Tibial artery (tissue), 4 donors: ENCODE results near the gene ATP8B1.

ENCODE experiments used
- DNase-seq, 2 donors: peaks; one replicate each; pipeline ENCODE4 v3.0.0-alpha.2; 2019
- H3K27ac ChIP-seq, 2 donors: fragments of 200-600 bp; sonication (generic) in 1 of 2; 1 replicate in 1 of 2; 2 replicates in 1 of 2; pipeline ENCODE4 v1.5.1; 2018 to 2019; ENCODE audit warnings: mild to moderate bottlenecking in 1 of 2
- H3K27me3 ChIP-seq, 2 donors: fragments of 200-600 bp; sonication (generic) in 1 of 2; one replicate each; pipeline versions ENCODE4 v1.5.1 to v1.6.0; 2016 to 2019
- H3K36me3 ChIP-seq, 3 donors: fragments of 200-600 bp; sonication (generic) in 2 of 3; one replicate each; pipeline ENCODE4 v1.5.1; 2016 to 2019; ENCODE audit warnings: mild to moderate bottlenecking in 2 of 3
- H3K4me1 ChIP-seq, 4 donors: fragments of 200-600 bp; sonication (generic) in 2 of 4; 1 replicate in 3 of 4; 2 replicates in 1 of 4; pipeline ENCODE4 v1.5.1; 2016 to 2019
- H3K4me3 ChIP-seq, 2 donors: fragments of 200-600 bp; sonication (generic) in 1 of 2; 1 replicate in 1 of 2; 2 replicates in 1 of 2; pipeline ENCODE4 v1.5.1; 2018 to 2019; ENCODE audit warnings: mild to moderate bottlenecking in 2 of 2
- H3K9me3 ChIP-seq, 3 donors: fragments of 200-600 bp; sonication (generic) in 1 of 3; one replicate each; pipeline ENCODE4 v1.5.1; 2016 to 2019
- intact Hi-C: fragments of 100-400 bp; cut with DNase I; formaldehyde crosslinking; loops from one replicate; pipeline ENCODE4 v1.15.0; 2023; ENCODE audit warnings: low total_unique reads
- TF ChIP-seq, protein P1 (sequence below), 2 experiments: fragments of 200-600 bp in 1 of 2; fragments of 450-650 bp in 1 of 2; IDR thresholded peaks; one replicate each; pipeline ENCODE4 v1.5.1; 2017 to 2019; ENCODE audit warnings: antibody characterized with exemption in 2 of 2, mild to moderate bottlenecking in 1 of 2, moderate library complexity in 1 of 2

The ATP8B1 gene

DNA sequence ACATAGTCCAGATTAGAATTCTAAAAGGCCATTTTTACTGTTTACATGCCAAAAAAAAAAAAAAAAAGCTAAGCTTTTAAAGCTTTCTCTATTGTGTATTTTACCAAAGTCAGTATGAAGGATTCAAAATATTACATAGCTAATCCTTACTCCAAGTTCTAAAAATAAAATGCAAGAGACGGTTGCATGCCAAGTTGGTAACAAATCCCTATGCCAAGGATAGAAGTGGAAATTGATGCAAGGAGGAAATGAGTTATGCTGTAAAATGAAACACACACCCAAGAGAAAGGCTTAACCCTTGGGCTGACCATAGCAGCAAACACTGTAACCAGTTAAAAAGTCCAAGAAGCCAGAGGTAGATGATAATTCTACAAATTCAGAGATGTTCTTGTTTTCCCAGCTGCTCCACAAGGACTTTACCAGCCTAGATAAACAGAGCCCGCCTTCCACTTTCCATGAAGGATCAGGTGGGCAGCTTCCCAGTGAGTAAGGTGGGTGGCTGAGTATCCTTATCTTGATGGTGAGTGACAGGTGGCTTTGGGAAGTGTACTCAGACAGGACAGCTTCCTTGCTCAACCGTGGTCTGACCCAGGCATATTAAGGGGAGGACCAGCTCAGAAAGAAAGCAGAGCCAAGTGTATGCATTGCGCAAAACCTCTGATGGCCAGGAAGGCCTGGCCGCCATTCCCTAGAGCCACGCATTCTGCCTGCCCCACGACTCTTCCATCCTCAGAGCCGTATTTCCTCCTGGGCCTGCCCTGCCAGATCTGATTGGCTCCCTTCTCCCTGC is 34.4 kb downstream of the ATP8B1 start:
- Histone ChIP-seq H3K27ac (peak overlapping the region; percentile 72 to 74), H3K27me3 (no peaks in the 10 kb centered on the region), H3K9me3 (no peaks in the 10 kb centered on the region), H3K4me3 (no peak overlapping the region), H3K4me1 (peaks cover 0 to 77% (median 44%) of the 10 kb centered on the region in 4 donors), H3K36me3 (no peaks in the 10 kb centered on the region)
- DNase-seq = no peak
- intact Hi-C loops = no loop called here
- TF ChIP-seq, protein P1, sequence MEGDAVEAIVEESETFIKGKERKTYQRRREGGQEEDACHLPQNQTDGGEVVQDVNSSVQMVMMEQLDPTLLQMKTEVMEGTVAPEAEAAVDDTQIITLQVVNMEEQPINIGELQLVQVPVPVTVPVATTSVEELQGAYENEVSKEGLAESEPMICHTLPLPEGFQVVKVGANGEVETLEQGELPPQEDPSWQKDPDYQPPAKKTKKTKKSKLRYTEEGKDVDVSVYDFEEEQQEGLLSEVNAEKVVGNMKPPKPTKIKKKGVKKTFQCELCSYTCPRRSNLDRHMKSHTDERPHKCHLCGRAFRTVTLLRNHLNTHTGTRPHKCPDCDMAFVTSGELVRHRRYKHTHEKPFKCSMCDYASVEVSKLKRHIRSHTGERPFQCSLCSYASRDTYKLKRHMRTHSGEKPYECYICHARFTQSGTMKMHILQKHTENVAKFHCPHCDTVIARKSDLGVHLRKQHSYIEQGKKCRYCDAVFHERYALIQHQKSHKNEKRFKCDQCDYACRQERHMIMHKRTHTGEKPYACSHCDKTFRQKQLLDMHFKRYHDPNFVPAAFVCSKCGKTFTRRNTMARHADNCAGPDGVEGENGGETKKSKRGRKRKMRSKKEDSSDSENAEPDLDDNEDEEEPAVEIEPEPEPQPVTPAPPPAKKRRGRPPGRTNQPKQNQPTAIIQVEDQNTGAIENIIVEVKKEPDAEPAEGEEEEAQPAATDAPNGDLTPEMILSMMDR (IDR thresholded peaks at IDR 0.05) = no peak

DNA sequence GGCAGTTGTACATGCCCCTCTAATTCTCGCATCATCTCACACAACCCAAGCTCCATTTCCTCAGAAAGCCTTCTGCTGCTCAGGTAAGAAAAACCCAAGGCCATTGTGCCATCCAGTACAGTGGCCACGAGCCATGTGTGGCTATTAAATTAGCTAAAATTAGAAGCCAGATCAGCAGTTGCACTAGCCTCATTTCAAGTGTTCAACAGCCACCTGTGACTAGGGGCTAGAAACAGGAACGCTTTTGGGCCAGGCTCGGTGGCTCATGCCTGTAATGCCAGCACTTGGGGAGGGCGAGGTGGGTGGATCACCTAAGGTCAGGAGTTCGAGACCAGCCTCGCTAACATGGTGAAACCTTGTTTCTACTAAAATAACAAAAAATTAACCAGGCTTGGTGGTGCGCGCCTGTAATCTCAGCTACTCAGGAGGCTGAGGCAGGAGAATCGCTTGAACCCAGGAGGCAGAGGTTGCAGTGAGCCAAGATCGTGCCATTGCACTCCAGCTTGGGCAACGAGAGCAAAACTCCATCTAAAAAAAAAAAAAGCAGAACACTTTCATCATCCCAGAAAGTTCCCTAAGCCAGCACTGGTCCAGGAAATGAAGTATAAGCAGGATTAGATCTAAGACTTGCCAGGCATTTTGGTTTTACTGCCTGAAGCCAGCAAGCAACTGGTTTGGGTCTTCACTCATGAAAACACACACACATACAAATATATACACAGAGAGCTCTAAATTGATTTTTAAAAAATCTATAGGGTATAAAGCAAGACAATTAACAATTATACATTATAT is 35.7 kb downstream of the ATP8B1 start:
- H3K9me3 ChIP-seq = no peaks in the 10 kb centered on the region
- no peak for DNase-seq
- TF ChIP-seq, protein P1 (IDR thresholded peaks at IDR 0.05) = no peak
- peak overlapping the region; percentile 66 to 74 for H3K27ac ChIP-seq
- H3K4me3 ChIP-seq = no peak overlapping the region
- intact Hi-C loops = no loop called here
- H3K4me1 ChIP-seq = peaks cover 0 to 65% (median 41%) of the 10 kb centered on the region in 4 donors
- H3K36me3 ChIP-seq = no peaks in the 10 kb centered on the region
- H3K27me3 ChIP-seq = no peaks in the 10 kb centered on the region

DNA sequence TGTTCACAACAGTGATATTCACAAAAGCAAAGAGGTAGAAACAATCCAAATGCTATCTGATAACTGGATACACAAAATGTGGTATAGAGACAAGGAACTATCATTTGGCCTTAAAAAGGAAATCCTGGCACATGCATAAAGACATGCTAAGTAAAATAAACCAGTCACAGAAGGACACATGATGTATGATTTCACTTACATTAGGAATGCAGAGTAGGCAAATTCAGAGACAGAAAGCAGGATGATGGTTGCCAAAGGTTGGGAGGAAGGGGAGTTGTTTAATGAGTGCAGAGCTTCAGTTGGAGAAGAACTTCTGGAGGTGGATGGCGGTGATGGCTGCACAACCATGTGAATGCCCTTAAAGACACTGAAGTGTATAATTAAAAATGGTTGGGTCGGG is 38.1 kb downstream of the ATP8B1 start:
- intact Hi-C loops = no loop called here
- H3K4me1 ChIP-seq = peaks cover 0 to 47% (median 28%) of the 10 kb centered on the region in 4 donors
- H3K9me3 ChIP-seq = no peaks in the 10 kb centered on the region
- H3K27me3 ChIP-seq = no peaks in the 10 kb centered on the region
- DNase-seq = no peak
- TF ChIP-seq, protein P1 (IDR thresholded peaks at IDR 0.05) = no peak
- peaks cover 0 to 10% (median 4%) of the 10 kb centered on the region in 3 donors for H3K36me3 ChIP-seq
- no peak overlapping the region for H3K4me3 ChIP-seq
- H3K27ac ChIP-seq = no peak overlapping the region

DNA sequence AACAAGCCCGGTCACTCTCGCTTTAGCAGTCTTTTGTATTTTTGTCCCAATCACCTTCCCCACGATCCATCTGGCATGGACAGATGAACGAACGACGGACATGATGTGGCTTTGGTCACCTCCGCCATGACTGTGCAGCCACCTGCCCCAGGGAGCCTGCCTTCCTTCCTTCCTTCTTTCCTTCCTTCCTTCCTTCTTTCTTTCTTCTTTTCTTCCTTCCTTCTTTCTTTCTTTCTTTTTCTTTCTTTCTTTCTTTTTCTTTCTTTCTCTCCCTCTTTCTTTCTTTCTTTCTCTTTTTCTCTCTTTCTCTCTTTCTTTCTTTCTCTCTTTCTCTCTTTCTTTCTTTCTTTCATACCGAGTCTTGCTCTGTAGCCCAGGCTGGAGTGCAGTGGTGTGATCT is 39.0 kb downstream of the ATP8B1 start:
- Histone ChIP-seq H3K4me1 (peaks cover 0 to 42% (median 22%) of the 10 kb centered on the region in 4 donors), H3K27ac (no peak overlapping the region), H3K4me3 (no peak overlapping the region), H3K36me3 (peaks cover 0 to 10% (median 4%) of the 10 kb centered on the region in 3 donors), H3K9me3 (no peaks in the 10 kb centered on the region), H3K27me3 (no peaks in the 10 kb centered on the region)
- no peak for DNase-seq
- TF ChIP-seq, protein P1 (IDR thresholded peaks at IDR 0.05) = no peak
- intact Hi-C loops = no loop called here

DNA sequence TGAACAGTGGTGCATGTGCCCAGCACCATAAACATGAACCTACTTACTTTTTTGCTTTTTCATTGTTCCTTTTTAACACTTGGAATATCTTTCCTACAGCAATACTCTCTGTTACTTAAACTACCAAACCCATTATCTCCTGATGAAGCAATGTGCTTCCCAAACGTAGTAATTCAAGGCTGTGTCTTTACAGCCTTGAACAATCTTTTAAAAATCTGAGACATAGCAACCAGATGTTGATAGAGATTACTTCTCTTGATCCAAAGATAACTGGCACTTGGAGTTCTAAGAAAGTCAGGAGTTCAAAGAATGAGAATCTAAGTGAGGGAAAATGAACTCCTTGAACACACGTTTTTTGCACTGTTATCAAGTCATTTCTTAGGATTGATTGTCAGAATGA is 40.4 kb downstream of the ATP8B1 start:
- DNase-seq = no peak
- Histone ChIP-seq H3K4me1 (peaks cover 0 to 28% (median 13%) of the 10 kb centered on the region in 4 donors), H3K27me3 (no peaks in the 10 kb centered on the region), H3K27ac (no peak overlapping the region), H3K4me3 (no peak overlapping the region), H3K36me3 (peaks cover 0 to 10% (median 4%) of the 10 kb centered on the region in 3 donors), H3K9me3 (no peaks in the 10 kb centered on the region)
- TF ChIP-seq, protein P1 (IDR thresholded peaks at IDR 0.05) = no peak
- intact Hi-C loops = no loop called here
